ENCODE data around the gene SCRN2. TPM values are rescaled to one million over a fixed set of nuclear protein-coding genes. Genes with fewer than 3 reads are reported as not detected.

SCRN2 gene
- total and polyA plus RNA-seq, 2 of the 13 experiments (the other 11 are each of a cell fraction or from before 2014, with no cell fraction given): 21.7 to 29.5 TPM

DNA sequence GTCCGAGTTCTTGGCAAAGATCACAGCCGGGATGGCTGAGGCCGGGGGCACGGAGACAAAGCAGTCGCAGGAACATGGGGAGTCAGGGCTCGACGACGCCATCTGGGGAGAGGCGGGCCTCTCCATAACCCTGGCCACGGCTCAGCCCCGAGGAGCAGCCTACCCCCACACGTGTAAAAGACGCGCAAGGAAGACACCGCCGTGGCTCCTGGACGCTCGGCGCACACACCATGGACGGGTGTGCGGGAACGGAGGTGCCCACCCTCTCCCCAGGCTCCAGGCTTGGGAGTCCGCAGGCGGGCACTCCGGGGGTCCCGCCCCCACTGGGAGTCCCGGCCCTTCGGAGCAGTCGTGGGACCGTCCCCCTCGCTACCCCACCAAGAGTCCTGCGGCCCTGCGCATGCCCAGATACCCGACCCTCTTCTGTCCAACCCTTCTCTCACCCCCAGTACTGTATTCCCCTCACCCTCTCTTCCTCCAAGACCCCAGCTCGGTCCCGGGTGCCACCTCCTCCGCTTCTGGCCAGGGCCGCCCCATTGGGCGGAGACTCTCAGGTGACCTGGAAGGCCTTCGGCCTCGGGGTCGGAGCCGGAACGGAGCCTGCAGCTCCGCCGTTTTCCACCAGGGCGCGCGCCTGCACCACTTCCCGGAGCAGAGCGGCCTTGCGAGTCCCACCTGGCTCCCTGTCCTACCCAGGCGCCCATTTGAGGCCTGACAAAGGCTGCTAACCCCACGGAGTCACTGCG, at the start of gene SCRN2 (continued):
- TF ChIP-seq, protein P1, sequence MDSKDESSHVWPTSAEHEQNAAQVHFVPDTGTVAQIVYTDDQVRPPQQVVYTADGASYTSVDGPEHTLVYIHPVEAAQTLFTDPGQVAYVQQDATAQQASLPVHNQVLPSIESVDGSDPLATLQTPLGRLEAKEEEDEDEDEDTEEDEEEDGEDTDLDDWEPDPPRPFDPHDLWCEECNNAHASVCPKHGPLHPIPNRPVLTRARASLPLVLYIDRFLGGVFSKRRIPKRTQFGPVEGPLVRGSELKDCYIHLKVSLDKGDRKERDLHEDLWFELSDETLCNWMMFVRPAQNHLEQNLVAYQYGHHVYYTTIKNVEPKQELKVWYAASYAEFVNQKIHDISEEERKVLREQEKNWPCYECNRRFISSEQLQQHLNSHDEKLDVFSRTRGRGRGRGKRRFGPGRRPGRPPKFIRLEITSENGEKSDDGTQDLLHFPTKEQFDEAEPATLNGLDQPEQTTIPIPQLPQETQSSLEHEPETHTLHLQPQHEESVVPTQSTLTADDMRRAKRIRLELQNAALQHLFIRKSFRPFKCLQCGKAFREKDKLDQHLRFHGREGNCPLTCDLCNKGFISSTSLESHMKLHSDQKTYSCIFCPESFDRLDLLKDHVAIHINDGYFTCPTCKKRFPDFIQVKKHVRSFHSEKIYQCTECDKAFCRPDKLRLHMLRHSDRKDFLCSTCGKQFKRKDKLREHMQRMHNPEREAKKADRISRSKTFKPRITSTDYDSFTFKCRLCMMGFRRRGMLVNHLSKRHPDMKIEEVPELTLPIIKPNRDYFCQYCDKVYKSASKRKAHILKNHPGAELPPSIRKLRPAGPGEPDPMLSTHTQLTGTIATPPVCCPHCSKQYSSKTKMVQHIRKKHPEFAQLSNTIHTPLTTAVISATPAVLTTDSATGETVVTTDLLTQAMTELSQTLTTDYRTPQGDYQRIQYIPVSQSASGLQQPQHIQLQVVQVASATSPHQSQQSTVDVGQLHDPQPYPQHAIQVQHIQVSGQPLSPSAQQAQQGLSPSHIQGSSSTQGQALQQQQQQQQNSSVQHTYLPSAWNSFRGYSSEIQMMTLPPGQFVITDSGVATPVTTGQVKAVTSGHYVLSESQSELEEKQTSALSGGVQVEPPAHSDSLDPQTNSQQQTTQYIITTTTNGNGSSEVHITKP (CRISPR knock-in tag; IDR thresholded peaks at IDR 0.05; ENCODE audit: low read depth): peak; percentile 33; the same call in 1 of the 2 replicates
- TF ChIP-seq ZNF543 (CRISPR knock-in tag; IDR thresholded peaks at IDR 0.05) (peak; percentile 70; the same call in 1 of the 2 replicates), RELA (CRISPR knock-in tag; IDR thresholded peaks at IDR 0.05) (0 out of 2 replicates have a peak, but pooled peaks have one; percentile 56), SMAD3 (CRISPR knock-in tag; IDR thresholded peaks at IDR 0.05) (peak; percentile 90), ZNF33A (CRISPR knock-in tag; IDR thresholded peaks at IDR 0.05; ENCODE audit: borderline replicate concordance) (peak; percentile 75; the same call in 1 of the 2 replicates), GZF1 (CRISPR knock-in tag; IDR thresholded peaks at IDR 0.05) (peak; percentile 59), ZNF572 (CRISPR knock-in tag; IDR thresholded peaks at IDR 0.05) (peak; percentile 97; the same call in 1 of the 2 replicates), BRD4 (CRISPR knock-in tag; IDR thresholded peaks at IDR 0.05) (peak; percentile 41; the same call in 1 of the 2 replicates), DMAP1 (CRISPR knock-in tag; IDR thresholded peaks at IDR 0.05) (peak; percentile 58), ARID4A (CRISPR knock-in tag; IDR thresholded peaks at IDR 0.05; ENCODE audit: borderline replicate concordance) (peak; percentile 89), AKAP8 (CRISPR knock-in tag; IDR thresholded peaks at IDR 0.05) (no peak), JUN (CRISPR knock-in tag; IDR thresholded peaks at IDR 0.05) (no peak; the same call in 1 of the 2 replicates), ZSCAN30 (CRISPR knock-in tag; IDR thresholded peaks at IDR 0.05) (no peak), ZNF333 (CRISPR knock-in tag; IDR thresholded peaks at IDR 0.05; ENCODE audit: borderline replicate concordance) (peak; percentile 92; the same call in 1 of the 2 replicates), ZNF224 (CRISPR knock-in tag; IDR thresholded peaks at IDR 0.05) (no peak; the same call in 1 of the 2 replicates), HIVEP1 (CRISPR knock-in tag; IDR thresholded peaks at IDR 0.05) (peak; percentile 78; the same call in 1 of the 2 replicates), ZNF547 (CRISPR knock-in tag; IDR thresholded peaks at IDR 0.05) (peak; percentile 86)
- TF ChIP-seq, protein P2, sequence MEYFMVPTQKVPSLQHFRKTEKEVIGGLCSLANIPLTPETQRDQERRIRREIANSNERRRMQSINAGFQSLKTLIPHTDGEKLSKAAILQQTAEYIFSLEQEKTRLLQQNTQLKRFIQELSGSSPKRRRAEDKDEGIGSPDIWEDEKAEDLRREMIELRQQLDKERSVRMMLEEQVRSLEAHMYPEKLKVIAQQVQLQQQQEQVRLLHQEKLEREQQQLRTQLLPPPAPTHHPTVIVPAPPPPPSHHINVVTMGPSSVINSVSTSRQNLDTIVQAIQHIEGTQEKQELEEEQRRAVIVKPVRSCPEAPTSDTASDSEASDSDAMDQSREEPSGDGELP (IDR thresholded peaks at IDR 0.05; ENCODE audit: borderline replicate concordance, low read depth): peak; percentile 75; the same call in 1 of the 2 replicates
- TF ChIP-seq, protein P3, sequence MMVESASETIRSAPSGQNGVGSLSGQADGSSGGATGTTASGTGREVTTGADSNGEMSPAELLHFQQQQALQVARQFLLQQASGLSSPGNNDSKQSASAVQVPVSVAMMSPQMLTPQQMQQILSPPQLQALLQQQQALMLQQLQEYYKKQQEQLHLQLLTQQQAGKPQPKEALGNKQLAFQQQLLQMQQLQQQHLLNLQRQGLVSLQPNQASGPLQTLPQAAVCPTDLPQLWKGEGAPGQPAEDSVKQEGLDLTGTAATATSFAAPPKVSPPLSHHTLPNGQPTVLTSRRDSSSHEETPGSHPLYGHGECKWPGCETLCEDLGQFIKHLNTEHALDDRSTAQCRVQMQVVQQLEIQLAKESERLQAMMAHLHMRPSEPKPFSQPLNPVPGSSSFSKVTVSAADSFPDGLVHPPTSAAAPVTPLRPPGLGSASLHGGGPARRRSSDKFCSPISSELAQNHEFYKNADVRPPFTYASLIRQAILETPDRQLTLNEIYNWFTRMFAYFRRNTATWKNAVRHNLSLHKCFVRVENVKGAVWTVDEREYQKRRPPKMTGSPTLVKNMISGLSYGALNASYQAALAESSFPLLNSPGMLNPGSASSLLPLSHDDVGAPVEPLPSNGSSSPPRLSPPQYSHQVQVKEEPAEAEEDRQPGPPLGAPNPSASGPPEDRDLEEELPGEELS (CRISPR knock-in tag; IDR thresholded peaks at IDR 0.05): no peak

All from HepG2 (cell line).